AG09309 (cell line): ENCODE results near the gene DDX27.
"Not testable (repeated sequence)": the region's sequence is repeated elsewhere in the genome, so short reads cannot be mapped to it uniquely, and the experiment has no call there.

Experiments
- DNase-seq: peaks from one replicate; pipeline ENCODE4 v3.0.0-alpha.2; 2010; ENCODE audit warnings: low read depth
- H3K4me3 ChIP-seq: 2 replicates; pipeline ENCODE4 v1.5.1; 2011; ENCODE audit warnings: mild to moderate bottlenecking, low read depth, low read length, moderate library complexity; ENCODE audit not compliant: control insufficient read depth
- TF ChIP-seq, protein P1 (sequence below): IDR thresholded peaks from 2 replicates; pipeline ENCODE4 v1.5.1; 2011; ENCODE audit warnings: mild to moderate bottlenecking, low read depth, low read length, inconsistent platforms; ENCODE audit not compliant: insufficient read depth, control insufficient read depth; ENCODE audit errors: missing control alignments

DDX27 gene

DNA sequence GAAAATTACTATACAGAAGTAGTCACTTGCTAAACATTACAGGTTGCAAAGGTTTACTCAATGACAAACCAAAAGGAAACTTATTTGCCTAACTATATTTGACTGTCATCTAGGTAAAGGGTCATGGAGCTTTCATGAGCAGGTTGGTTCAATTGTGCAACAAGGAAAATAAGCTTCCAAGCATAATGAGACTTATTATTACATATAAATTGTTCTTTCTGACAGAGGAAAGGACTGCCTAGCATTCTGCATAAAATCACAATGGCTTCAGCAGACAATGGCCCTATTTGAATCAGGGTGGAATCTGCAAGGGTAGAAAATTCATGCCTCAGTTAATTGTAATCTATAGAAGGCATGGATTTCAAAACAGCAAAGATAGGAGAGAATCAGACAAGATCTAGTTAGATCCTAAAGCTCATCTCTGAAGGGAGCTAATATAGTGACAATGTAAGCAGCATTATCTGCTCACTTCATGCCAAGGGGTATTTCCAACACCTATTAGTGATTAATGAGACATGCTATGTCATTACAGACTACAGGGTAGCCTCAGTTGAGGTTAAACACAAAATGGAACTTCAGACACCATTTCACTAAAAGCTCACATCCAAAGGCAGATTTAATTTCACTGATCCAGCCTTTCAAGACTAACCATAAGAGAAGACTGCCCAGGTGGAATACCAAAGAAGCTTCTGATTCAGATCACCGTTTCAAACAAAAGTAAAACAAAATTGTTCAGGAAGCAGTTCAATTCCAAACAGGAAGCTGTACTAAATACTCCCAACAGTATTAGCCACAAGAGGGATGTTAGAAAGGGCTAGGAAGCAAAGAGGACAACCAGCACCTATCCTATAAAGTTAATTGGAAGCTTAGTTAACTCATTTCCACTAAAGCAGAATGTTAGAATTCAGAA is 39.6 kb upstream of the DDX27 start:
- TF ChIP-seq, protein P1, sequence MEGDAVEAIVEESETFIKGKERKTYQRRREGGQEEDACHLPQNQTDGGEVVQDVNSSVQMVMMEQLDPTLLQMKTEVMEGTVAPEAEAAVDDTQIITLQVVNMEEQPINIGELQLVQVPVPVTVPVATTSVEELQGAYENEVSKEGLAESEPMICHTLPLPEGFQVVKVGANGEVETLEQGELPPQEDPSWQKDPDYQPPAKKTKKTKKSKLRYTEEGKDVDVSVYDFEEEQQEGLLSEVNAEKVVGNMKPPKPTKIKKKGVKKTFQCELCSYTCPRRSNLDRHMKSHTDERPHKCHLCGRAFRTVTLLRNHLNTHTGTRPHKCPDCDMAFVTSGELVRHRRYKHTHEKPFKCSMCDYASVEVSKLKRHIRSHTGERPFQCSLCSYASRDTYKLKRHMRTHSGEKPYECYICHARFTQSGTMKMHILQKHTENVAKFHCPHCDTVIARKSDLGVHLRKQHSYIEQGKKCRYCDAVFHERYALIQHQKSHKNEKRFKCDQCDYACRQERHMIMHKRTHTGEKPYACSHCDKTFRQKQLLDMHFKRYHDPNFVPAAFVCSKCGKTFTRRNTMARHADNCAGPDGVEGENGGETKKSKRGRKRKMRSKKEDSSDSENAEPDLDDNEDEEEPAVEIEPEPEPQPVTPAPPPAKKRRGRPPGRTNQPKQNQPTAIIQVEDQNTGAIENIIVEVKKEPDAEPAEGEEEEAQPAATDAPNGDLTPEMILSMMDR, result no peak
- no peak overlapping the region for H3K4me3 ChIP-seq
- no peak for DNase-seq

DNA sequence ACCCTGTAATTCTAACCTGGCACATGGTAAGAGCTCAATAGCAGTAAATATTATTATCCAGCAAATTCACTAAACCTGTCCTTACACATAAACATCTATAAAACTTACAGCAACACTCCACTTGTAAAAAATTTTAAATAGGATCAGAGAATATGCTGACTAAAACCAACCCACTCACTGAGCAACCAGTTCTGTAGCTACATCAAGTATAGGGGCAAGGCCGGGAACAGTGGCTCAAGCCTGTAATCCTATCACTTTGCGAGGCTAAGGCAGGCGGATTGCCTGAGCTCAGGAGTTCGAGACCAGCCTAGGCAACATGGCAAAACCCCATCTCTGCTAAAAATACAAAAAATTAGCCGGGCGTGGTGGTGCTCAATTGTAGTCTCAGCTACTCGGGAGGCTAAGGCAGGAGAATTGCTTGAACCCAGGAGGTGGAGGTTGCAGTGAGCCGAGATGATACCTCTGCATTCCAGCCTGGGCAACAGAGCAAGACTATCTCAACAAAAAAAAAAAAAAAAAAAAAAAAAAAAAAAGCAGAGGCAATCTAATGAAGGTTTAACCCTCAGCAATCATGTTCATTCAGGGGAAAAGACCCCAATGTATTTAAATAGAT is 37.8 kb upstream of the DDX27 start:
- no peak for DNase-seq
- TF ChIP-seq, protein P1, result no peak
- H3K4me3 ChIP-seq, result no peak overlapping the region

- DNase-seq, result no peak
- TF ChIP-seq, protein P1, result no peak
- no peak overlapping the region for H3K4me3 ChIP-seq
Measured at GRCh38 chr20:49183444-49183843, 35.8 kb upstream of the DDX27 start.

GRCh38 chr20:49184084-49184501 is 35.1 kb upstream of the DDX27 start:
- DNase-seq, H3K4me3 ChIP-seq: not testable (repeated sequence)

DNA sequence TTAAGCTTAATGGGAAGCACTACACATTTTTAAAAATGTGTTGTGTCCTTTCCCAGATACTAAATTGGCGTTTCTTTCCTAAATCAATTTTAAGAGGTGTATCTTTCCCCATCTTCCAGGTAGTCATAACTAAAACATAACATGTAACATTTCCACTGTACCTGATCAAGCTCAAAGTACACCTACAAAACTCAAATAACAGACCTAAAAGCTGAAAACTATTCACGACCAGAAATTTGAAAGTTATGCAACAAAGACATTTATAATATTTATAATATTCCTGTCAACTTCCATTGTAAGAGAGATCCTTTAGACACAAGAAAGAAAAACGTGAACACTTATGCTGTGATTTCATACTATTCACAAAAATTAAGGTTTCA is 34.5 kb upstream of the DDX27 start:
- no peak overlapping the region for H3K4me3 ChIP-seq
- DNase-seq, result no peak
- TF ChIP-seq, protein P1, result no peak

DNA sequence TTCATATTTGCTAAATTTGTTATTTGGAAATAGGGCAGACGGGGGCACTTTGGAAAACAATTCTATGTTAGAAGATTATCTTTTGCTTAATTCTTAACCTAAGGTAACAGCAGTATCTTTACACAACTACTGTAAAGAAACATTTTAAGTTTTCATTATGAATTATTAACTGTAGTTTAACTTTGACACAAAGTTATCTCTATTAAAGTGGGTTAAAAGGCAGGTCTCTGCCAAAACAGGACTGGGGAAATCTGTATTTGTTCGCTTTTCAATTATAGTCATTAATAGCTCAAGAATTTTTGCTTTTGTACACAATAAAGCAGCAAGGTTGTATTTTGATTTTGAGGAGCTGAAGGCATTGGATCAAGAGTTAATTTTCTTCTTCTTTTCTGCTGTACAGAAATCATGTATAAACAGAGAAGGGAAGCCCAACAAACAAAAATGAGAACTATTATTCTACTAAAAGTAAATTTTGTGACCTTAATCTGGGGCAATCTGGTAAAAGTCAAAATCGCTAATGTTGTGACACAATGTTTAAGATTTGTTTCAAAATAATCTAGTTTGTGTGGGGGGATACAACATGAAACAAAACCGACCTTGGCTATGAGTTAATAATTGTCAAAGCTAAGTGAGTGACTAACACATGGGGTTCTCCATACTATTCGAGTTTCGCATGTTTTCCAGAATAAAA is 34.0 kb upstream of the DDX27 start:
- no peak for DNase-seq
- H3K4me3 ChIP-seq, result no peak overlapping the region
- TF ChIP-seq, protein P1, result no peak
